HepG2 (cell line): ENCODE results near the gene ARHGAP26. TPM values are rescaled to one million over a fixed set of nuclear protein-coding genes. Genes with fewer than 3 reads are reported as not detected.
A peak's percentile ranks its signal among the peaks of the same experiment; 100 is the strongest.

Source experiments
- AHR ChIP-seq: IDR thresholded peaks from 2 replicates; pipeline ENCODE4 v1.6.1; 2018; ENCODE audit warnings: missing genetic modification reagents, missing compliant biosample characterization
- BRCA1 ChIP-seq: sonication (generic); formaldehyde crosslinking; IDR thresholded peaks from 2 replicates; pipeline ENCODE4 v1.4.0; 2020; ENCODE audit warnings: missing genetic modification reagents
- EP300 ChIP-seq, 3 experiments: sonication (generic) in 1 of 3; formaldehyde crosslinking in 1 of 3; IDR thresholded peaks; 2 replicates each; pipeline versions ENCODE4 v1.5.1 to v1.6.1; 2011 to 2020; ENCODE audit warnings: low read depth in 2 of 3, low read length in 2 of 3, borderline replicate concordance in 1 of 3, improper control_type of control experiment in 1 of 3, mild to moderate bottlenecking in 1 of 3, missing genetic modification reagents in 1 of 3, moderate library complexity in 1 of 3
- FOXA1 ChIP-seq, 2 experiments: fragments of 450-650 bp in 1 of 2; sonication (generic) in 1 of 2; formaldehyde crosslinking in 1 of 2; IDR thresholded peaks; 2 replicates each; pipeline versions ENCODE4 v1.4.0 to v1.6.1; 2016 to 2020; ENCODE audit warnings: missing genetic modification reagents in 1 of 2
- HDAC6 ChIP-seq: fragments of 200-600 bp; sonication (generic); IDR thresholded peaks from 2 replicates; pipeline ENCODE4 v1.7.0; 2017; ENCODE audit warnings: mild to moderate bottlenecking, antibody characterized with exemption, low read length, low read depth
- HOMEZ ChIP-seq: IDR thresholded peaks from 2 replicates; pipeline ENCODE4 v1.6.1; 2016; ENCODE audit warnings: low read depth
- LCORL ChIP-seq, 2 experiments: fragments of 450-650 bp in 1 of 2; sonication (generic) in 1 of 2; formaldehyde crosslinking in 1 of 2; IDR thresholded peaks; 2 replicates each; pipeline versions ENCODE4 v1.5.0 to v1.6.1; 2017 to 2020; ENCODE audit warnings: antibody characterized with exemption in 1 of 2, missing genetic modification reagents in 1 of 2
- MAZ ChIP-seq, 2 experiments: sonication (generic) in 1 of 2; formaldehyde crosslinking in 1 of 2; IDR thresholded peaks; 2 replicates each; pipeline versions ENCODE4 v1.5.0 to v1.6.1; 2012 to 2020; ENCODE audit warnings: low read depth in 2 of 2, mild to moderate bottlenecking in 2 of 2, borderline replicate concordance in 1 of 2, improper control_type of control experiment in 1 of 2, low read length in 1 of 2, missing genetic modification reagents in 1 of 2, moderate library complexity in 1 of 2
- NR1H2 ChIP-seq: sonication (generic); formaldehyde crosslinking; IDR thresholded peaks from 2 replicates; pipeline ENCODE4 v1.8.1; 2022; ENCODE audit warnings: low read depth, missing genetic modification reagents, borderline replicate concordance
- PRMT3 ChIP-seq: sonication (generic); formaldehyde crosslinking; IDR thresholded peaks from 2 replicates; pipeline ENCODE4 v1.8.1; 2022; ENCODE audit warnings: low read depth, mild to moderate bottlenecking, moderate library complexity, missing genetic modification reagents, borderline replicate concordance
- REPIN1 ChIP-seq: sonication (generic); formaldehyde crosslinking; IDR thresholded peaks from 2 replicates; pipeline ENCODE4 v1.8.0; 2022; ENCODE audit warnings: missing genetic modification reagents, low read depth, mild to moderate bottlenecking, borderline replicate concordance
- RFX1 ChIP-seq: fragments of 450-650 bp; IDR thresholded peaks from 2 replicates; pipeline ENCODE4 v1.6.1; 2017
- SNAPC2 ChIP-seq: sonication (generic); formaldehyde crosslinking; IDR thresholded peaks from 2 replicates; pipeline ENCODE4 v1.8.1; 2022; ENCODE audit warnings: mild to moderate bottlenecking, missing genetic modification reagents
- SOX6 ChIP-seq, 2 experiments: fragments of 450-650 bp in 1 of 2; sonication (generic) in 1 of 2; formaldehyde crosslinking in 1 of 2; IDR thresholded peaks; 2 replicates each; pipeline versions ENCODE4 v1.4.0 to v1.6.1; 2017 to 2020; ENCODE audit warnings: antibody characterized with exemption in 1 of 2, mild to moderate bottlenecking in 1 of 2, missing genetic modification reagents in 1 of 2
- SRSF4 ChIP-seq: fragments of 200-400 bp; formaldehyde crosslinking; IDR thresholded peaks from one replicate; pipeline ENCODE4 v1.6.1; 2018; ENCODE audit warnings: mild to moderate bottlenecking, low read depth, low read length, moderate library complexity; ENCODE audit not compliant: poor library complexity, severe bottlenecking
- TCF12 ChIP-seq, 2 experiments: fragments of 450-650 bp in 1 of 2; sonication (generic) in 1 of 2; formaldehyde crosslinking in 1 of 2; IDR thresholded peaks; 2 replicates each; pipeline versions ENCODE4 v1.6.1 to v1.8.0; 2017 to 2022; ENCODE audit warnings: antibody characterized with exemption in 1 of 2, mild to moderate bottlenecking in 1 of 2, missing genetic modification reagents in 1 of 2, moderate library complexity in 1 of 2
- ZNF224 ChIP-seq: sonication (generic); formaldehyde crosslinking; IDR thresholded peaks from 2 replicates; pipeline ENCODE4 v1.5.0; 2020; ENCODE audit warnings: mild to moderate bottlenecking, missing genetic modification reagents
- ZNF496 ChIP-seq: sonication (generic); formaldehyde crosslinking; IDR thresholded peaks from 2 replicates; pipeline ENCODE4 v1.8.1; 2023; ENCODE audit warnings: mild to moderate bottlenecking, moderate library complexity, missing genetic modification reagents; ENCODE audit not compliant: insufficient replicate concordance
- ZNF550 ChIP-seq: sonication (generic); formaldehyde crosslinking; IDR thresholded peaks from 2 replicates; pipeline ENCODE4 v1.4.0; 2020; ENCODE audit warnings: mild to moderate bottlenecking, missing genetic modification reagents, borderline replicate concordance
- ZNF766 ChIP-seq: sonication (generic); formaldehyde crosslinking; IDR thresholded peaks from 2 replicates; pipeline ENCODE4 v1.5.0; 2020; ENCODE audit warnings: missing genetic modification reagents, borderline replicate concordance
- ZNF841 ChIP-seq: sonication (generic); formaldehyde crosslinking; IDR thresholded peaks from 2 replicates; pipeline ENCODE4 v1.8.1; 2023; ENCODE audit warnings: missing genetic modification reagents, borderline replicate concordance
- polyA plus RNA-seq, 8 experiments: library from polyadenylated mRNA; depleted of rRNA in 3 of 8; stranded (reverse) in 7 of 8; unstranded in 1 of 8; fragments of >200 nt; fragmentation: Illumina TruSeq in 4 of 8; extraction: Trizol in 4 of 8; gene quantifications; 2 replicates each; pipeline versions ENCODE4 v1.2.1 to v1.2.3, GENCODE V29; 2011 to 2016; ENCODE audit warnings: low read depth in 4 of 8, missing spikeins in 1 of 8, mixed read lengths in 1 of 8; ENCODE audit not compliant: insufficient read depth in 1 of 8
- total RNA-seq, 5 experiments: library from RNA; depleted of rRNA; stranded (reverse); fragments of >200 nt; fragmentation: Illumina TruSeq; extraction: Trizol; gene quantifications; 2 replicates each; pipeline ENCODE4 v1.2.3, GENCODE V29; 2016; ENCODE audit warnings: low read depth in 1 of 5
- TF ChIP-seq, protein P1 (sequence below): sonication (generic); formaldehyde crosslinking; IDR thresholded peaks from 2 replicates; pipeline ENCODE4 v1.8.1; 2023; ENCODE audit warnings: mild to moderate bottlenecking, missing genetic modification reagents

The ARHGAP26 gene
- total and polyA plus RNA-seq, 2 of the 13 experiments (the other 11 are each of a cell fraction or from before 2014, with no cell fraction given): 9.6 to 18.2 TPM

- TF ChIP-seq MAZ (IDR thresholded peaks at IDR 0.05; ENCODE audit: borderline replicate concordance, low read depth, low read length): no peak
- no peak for TF ChIP-seq MAZ (CRISPR knock-in tag; IDR thresholded peaks at IDR 0.05; ENCODE audit: low read depth)
- no peak for TF ChIP-seq ZNF224 (CRISPR knock-in tag)
- TF ChIP-seq HDAC6: no peak
- peak in 1 of 2 experiments; percentile 35; a peak in 1 of 4 replicates for TF ChIP-seq EP300 (IDR thresholded peaks at IDR 0.05; ENCODE audit: low read depth in 2 of 2, low read length in 2 of 2)
- TF ChIP-seq EP300 (CRISPR knock-in tag; IDR thresholded peaks at IDR 0.05; ENCODE audit: borderline replicate concordance): no peak
- TF ChIP-seq, protein P1, sequence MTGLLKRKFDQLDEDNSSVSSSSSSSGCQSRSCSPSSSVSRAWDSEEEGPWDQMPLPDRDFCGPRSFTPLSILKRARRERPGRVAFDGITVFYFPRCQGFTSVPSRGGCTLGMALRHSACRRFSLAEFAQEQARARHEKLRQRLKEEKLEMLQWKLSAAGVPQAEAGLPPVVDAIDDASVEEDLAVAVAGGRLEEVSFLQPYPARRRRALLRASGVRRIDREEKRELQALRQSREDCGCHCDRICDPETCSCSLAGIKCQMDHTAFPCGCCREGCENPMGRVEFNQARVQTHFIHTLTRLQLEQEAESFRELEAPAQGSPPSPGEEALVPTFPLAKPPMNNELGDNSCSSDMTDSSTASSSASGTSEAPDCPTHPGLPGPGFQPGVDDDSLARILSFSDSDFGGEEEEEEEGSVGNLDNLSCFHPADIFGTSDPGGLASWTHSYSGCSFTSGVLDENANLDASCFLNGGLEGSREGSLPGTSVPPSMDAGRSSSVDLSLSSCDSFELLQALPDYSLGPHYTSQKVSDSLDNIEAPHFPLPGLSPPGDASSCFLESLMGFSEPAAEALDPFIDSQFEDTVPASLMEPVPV: no peak
- TF ChIP-seq AHR (CRISPR knock-in tag): no peak
- no peak for TF ChIP-seq PRMT3 (CRISPR knock-in tag)
- no peak for TF ChIP-seq NR1H2 (CRISPR knock-in tag)
- TF ChIP-seq ZNF841: no peak
- no peak for TF ChIP-seq SOX6 (IDR thresholded peaks at IDR 0.05)
- TF ChIP-seq SOX6 (CRISPR knock-in tag; IDR thresholded peaks at IDR 0.05): no peak
- TF ChIP-seq LCORL (IDR thresholded peaks at IDR 0.05): no peak
- no peak for TF ChIP-seq LCORL (CRISPR knock-in tag; IDR thresholded peaks at IDR 0.05)
- TF ChIP-seq BRCA1 (CRISPR knock-in tag): no peak
- TF ChIP-seq ZNF766 (CRISPR knock-in tag): no peak
- no peak for TF ChIP-seq SRSF4
- TF ChIP-seq SNAPC2 (CRISPR knock-in tag): no peak
- TF ChIP-seq ZNF496 (CRISPR knock-in tag): no peak
- no peak for TF ChIP-seq RFX1
- no peak for TF ChIP-seq REPIN1 (CRISPR knock-in tag)
- TF ChIP-seq HOMEZ (CRISPR knock-in tag): no peak
- no peak for TF ChIP-seq TCF12 (IDR thresholded peaks at IDR 0.05)
- TF ChIP-seq TCF12 (CRISPR knock-in tag; IDR thresholded peaks at IDR 0.05): no peak
- TF ChIP-seq FOXA1 (IDR thresholded peaks at IDR 0.05): no peak
- TF ChIP-seq FOXA1 (CRISPR knock-in tag; IDR thresholded peaks at IDR 0.05): no peak
- no peak for TF ChIP-seq ZNF550 (CRISPR knock-in tag)
These were observed 51.7 kb downstream of the ARHGAP26 start (continued) for GRCh38 chr5:142821733-142822487.
